Choroid plexus epithelial cell (primary cell): ENCODE data around the gene P2RY6.

Experiments
- DNase-seq: peaks from one replicate; pipeline ENCODE4 v3.0.0-alpha.2; 2010; ENCODE audit warnings: low read depth
- H3K4me3 ChIP-seq: 2 replicates; pipeline ENCODE4 v1.5.1; 2011; ENCODE audit warnings: low read depth, mild to moderate bottlenecking, control low read depth, low read length, moderate library complexity
- CTCF ChIP-seq: conservative IDR thresholded peaks from 2 replicates; pipeline ENCODE4 v1.5.1; 2011; ENCODE audit warnings: low read depth, mild to moderate bottlenecking, control low read depth, inconsistent platforms, low read length, moderate library complexity

P2RY6 gene

DNA sequence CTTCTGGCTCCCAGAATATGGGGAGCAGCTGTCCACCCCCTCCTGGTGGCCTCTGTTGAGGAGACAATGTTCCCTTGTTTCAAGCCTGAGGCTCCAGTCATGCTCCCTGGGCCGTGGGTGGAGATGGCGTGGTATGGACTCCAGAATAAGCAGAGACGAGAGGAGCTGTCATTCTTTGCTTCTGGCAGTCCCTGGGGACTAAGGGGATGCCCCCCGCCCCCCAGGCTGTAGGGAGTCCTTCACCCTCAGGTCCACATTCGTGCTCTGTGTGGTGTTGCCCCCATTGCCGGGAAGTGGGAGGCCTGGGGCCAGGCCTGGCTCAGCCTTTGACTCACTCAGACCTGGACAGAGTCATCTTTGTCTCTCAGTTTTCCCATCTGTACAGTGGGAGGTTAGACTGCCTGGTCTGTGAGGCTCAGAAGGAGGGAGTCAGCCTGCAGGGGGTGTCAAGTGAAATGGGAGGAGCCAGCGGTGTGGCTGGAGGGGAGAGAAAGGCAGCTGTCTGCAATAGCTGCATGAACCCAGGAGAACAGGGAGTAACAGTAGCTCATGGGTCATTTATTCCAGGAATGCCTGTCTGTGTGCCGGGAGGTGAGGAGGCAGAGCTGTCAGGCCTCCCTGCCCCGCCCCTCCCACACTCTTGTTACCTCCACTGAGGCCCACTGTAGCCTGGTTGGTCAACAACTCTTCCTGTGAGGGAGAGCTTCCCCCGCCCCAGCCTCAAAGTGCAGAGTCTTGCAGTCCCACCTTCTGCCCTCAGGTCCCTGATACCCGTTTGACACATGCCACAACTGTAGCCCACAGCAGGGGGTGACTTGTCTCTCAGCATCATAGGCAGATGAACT lies 42.2 kb downstream of the P2RY6 start:
- peak; percentile 95 for DNase-seq
- H3K4me3 ChIP-seq, result peak overlapping the region; percentile 81
- peak; percentile 28 for TF ChIP-seq CTCF

DNA sequence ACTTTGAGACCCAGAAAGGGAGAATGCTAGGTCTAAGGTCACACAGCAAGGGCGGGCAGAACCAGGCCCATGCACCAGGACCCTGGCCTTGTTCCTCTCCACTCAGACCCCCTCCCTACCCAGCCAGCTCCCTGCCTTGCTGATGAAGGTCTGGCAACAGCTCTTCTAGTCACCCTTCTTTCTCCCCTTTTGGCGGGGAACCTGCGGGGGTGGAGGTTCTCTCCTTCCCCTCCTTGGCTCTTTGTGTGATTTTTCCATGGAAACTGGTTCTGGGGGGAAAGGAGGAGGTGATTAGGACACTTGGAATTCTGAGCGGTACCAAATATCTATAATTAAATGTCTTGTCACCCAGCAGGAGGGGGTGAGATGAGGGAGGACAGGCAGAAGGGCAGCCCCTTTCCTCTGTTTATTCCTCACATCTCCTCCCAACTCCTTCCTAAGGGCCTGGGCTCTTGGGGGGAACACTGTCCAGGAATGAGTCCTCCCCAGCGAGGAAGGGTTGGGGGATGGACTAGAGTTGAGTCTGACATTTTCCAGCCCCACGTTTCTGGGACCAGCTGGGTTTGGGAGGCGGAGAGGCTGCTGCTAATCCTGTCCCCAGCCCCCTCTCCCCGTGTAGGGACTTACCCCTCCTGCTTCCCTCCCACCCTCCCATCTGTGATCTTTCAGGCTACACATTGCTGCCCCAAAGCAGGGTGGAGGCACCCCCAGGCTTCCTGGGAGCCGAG lies 43.3 kb downstream of the P2RY6 start:
- no peak for TF ChIP-seq CTCF
- DNase-seq, result no peak
- peak overlapping the region; percentile 17 for H3K4me3 ChIP-seq

DNA sequence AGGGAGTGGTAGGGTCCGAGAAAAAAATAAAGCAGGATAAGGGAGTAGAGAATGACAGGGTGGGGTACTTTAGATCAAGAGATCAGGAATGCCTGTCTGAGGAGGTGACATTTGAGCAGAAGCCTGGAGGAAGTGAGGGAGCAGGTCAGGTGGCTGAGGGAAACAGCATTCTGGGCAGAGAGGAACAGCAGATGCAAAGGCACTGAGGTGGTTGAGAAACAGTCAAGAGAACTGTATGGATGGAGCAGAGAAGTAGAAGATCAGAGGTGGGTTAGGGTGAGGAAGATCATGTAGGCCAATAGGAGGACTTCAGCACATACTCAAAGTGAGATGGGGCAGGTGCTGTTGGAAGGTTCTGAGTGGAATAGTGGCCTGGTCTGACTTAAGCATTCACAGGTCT lies 44.3 kb downstream of the P2RY6 start:
- no peak overlapping the region for H3K4me3 ChIP-seq
- TF ChIP-seq CTCF, result no peak

DNA sequence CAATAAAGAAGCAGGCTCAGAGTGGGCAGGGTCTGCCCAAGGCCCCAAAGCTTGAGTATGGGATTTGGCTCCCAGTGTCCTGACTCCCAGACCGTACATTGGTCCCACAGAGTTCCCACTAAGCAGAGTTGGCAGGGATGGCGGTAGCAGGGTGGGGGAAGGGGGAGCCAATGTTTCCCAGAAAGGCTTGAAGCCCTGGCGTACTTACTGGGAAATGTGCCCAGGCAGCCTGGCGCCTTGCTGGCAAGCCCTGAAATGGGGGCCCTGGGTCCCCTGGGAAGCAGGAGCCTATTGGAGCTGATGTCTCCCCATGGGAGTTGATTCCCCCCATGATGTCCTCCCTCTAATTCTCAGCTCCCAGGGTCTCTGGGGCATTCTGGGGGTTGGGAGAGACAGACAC lies 45.2 kb downstream of the P2RY6 start:
- no peak for TF ChIP-seq CTCF
- no peak overlapping the region for H3K4me3 ChIP-seq
- DNase-seq, result no peak

More for the DNA sequence above, 44.3 kb downstream of the P2RY6 start:
- no peak for DNase-seq

GRCh38 chr11:73317803-73318202 lies 45.7 kb downstream of the P2RY6 start:
- peak; percentile 33 for DNase-seq
- H3K4me3 ChIP-seq, result no peak overlapping the region
- TF ChIP-seq CTCF, result no peak

GRCh38 chr11:73318501-73319011 lies 46.4 kb downstream of the P2RY6 start:
- H3K4me3 ChIP-seq, result no peak overlapping the region
- TF ChIP-seq CTCF, result no peak
- peak; percentile 44 for DNase-seq
